ELF-1 (cell line): ENCODE measurements around the gene EPB41L4A.

Experiments
- DNase-seq: peaks from one replicate; pipeline ENCODE4 v3.0.0-alpha.2; 2016; ENCODE audit warnings: low read depth, low spot score

Gene EPB41L4A

GRCh38 chr5:112312295-112313275, 106.5 kb downstream of the EPB41L4A start:
- DNase-seq: no peak

DNA sequence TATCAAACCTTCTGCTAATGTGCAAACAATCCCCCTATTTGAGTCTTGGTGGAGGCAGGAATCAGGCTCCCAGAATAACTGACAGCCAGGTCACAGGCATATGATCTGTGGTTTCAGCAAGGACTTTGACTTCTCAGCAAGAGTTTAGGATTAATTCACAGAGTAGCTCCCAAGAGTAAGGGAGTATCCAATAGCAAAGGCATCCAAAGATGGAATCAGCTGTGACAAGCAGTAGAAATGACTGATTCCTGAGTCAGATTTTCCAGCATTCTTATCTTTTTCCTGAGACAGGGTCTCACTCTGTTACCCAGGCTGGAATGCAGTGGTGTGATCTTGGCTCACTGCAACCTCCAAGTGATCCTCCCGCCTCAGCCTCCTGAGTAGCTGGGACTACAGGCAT, 108.3 kb downstream of the EPB41L4A start:
- no peak for DNase-seq

DNA sequence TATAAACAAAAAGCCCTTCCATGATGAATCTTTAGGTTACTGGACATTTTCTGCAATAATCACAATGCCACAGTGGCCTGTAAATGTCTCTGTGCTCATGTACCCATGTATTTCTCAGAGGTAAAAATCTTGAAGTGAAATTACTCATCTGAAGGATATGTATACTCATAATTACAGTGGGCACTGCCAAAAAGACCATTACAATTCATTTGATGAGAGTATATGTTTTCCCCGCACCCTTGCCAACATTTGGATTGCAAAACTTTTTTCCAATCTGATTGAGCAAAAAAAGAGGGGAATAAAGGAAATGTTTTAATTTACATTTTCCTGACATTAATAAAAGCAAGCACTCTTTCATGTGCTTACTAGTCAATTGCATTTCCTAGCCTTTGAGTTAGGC, 110.5 kb downstream of the EPB41L4A start:
- no peak for DNase-seq

DNA sequence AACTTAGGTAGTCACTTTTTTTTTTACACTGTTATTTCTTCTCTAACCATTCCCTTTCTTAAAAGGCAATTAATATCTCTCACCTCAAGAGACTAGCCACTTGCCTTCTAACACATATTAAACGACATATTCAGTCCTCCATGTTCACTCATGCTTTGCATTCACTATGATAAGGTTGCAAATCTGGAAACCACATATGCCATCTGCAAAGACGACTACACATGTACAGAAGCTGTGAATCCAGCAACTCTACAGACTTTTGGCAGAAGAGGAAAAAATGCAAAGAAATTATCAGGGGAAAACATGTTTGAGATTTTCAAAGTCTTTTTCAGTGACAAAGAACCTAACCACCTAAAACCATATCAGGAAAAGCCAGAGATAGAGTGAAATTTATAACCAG, 112.1 kb downstream of the EPB41L4A start:
- no peak for DNase-seq

- DNase-seq: no peak
Measured at GRCh38 chr5:112304743-112305142, 114.3 kb downstream of the EPB41L4A start.

DNA sequence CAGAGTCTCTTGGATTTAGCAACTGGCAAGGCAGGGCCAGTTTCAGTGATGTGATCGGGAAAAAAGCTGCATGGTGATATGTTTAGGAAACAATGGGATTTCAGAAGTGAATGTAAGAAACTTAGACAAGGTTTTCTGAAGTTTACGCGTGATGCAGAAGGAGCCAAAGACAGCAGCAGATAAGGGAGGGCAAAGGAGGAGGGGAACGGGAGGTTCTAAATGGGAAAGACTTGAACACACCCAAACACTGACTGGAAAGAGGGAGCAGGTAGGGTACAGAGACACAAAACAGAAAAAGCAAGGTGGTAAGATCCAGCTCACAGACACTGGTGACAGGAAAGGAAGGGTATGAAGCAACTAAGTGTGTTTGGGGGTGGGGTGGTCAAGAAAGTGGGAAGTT, 115.4 kb downstream of the EPB41L4A start:
- DNase-seq: no peak

GRCh38 chr5:112294126-112294525, 125.0 kb downstream of the EPB41L4A start:
- DNase-seq: no peak

GRCh38 chr5:112293587-112293986, 125.5 kb downstream of the EPB41L4A start:
- DNase-seq: no peak

DNA sequence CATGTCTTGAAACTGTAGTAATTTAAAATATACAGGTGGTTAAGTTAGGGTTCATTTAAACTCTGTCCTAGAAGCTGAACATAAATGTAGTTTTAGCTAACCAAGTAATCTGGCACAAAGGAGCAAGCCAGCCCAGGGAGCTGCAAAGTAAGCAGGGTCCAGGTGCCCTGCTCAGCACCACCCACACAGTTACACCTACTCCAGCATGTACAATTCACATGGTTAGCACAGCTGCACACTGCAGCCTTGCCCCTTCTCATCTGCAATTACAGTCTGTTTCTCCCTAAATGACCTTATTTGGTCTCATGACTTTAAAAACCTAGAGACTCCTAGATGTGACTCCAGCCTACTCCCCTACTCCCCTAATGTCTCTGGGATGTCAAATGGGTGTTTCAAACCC, 128.4 kb downstream of the EPB41L4A start:
- DNase-seq: no peak

DNA sequence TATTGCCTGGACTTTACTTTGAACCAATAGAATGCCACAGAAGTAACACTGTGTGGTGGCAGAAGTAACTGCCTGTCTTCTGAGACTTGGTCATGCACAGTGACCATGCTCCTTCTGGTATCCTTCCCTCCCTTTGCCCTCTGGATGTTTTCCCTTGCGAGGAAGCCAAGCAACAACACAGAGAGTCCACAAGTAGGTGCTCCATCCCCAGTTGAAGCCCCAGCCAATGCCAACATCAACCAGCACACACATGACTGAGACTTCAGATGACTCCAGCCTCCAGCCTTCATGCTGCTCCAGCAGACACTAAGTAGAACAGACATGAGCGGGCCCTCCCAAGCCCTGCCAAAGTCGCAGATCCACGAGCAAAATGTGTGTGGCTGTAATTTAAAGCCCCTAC, 129.6 kb downstream of the EPB41L4A start:
- peak; percentile 25 for DNase-seq

GRCh38 chr5:112283943-112284929, 134.8 kb downstream of the EPB41L4A start:
- no peak for DNase-seq

- no peak for DNase-seq
Measured at GRCh38 chr5:112283034-112283582, 136.0 kb downstream of the EPB41L4A start.

- no peak for DNase-seq
Measured at GRCh38 chr5:112279082-112279481, 140.0 kb downstream of the EPB41L4A start.

- DNase-seq: peak; percentile 29
Measured at GRCh38 chr5:112276991-112277390, 142.1 kb downstream of the EPB41L4A start.

DNA sequence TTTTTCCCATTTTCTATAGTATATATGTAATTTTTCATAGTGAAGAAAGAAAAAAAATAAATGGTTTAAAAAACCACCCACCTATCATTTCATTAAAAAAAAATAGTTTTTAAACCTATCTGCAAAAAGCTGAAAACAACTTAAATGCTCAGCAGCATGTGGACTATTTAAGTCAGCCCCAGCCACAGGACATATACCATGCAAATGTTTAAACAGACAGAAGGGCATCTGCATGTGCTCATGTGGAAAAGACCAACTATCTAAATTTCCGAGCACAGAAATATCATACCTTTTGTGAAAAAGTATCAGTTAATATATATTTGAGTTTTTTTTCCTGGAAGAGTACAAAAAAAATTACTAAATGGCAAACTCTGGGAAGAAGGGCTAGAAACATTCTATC, 143.4 kb downstream of the EPB41L4A start:
- no peak for DNase-seq

- no peak for DNase-seq
Measured at GRCh38 chr5:112270299-112271293, 148.5 kb downstream of the EPB41L4A start.

DNA sequence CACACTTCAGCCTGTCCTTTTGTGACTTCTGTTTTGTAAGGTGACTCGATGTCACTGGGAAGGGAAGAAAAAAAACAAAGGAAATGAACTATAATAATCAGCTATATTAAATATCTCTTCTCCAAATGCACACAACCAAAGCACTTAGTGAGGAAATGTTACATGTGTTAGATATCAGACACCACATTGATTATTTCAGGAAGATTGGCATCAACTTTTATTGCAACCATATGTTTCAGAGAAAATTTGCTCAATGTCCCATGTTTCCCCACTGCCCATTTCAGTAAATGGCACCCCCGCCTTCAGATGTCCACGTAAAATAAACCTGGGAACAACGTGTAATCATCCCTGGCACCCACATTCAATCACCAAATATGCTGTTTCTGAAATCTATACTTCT, 151.8 kb downstream of the EPB41L4A start:
- DNase-seq: no peak

GRCh38 chr5:112264666-112265065, 154.4 kb downstream of the EPB41L4A start:
- DNase-seq: no peak

DNA sequence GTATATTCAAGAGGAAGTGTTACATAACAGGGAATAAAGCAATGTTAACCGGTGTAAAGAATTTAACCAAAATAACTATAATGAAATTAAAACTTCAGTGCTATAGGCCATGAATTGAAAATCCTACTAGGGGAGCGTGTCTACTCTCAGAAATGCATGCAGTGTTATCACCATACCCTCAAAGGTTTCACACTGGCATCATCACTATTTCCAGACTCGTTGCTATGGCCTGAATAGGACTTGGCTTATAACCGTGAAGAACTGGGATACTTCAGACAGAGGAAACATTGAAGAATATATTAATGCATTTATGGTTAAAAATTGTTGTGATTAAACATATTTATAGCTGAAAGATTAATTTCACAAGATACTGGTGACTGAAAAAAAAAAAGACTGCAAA, 154.9 kb downstream of the EPB41L4A start:
- no peak for DNase-seq

DNA sequence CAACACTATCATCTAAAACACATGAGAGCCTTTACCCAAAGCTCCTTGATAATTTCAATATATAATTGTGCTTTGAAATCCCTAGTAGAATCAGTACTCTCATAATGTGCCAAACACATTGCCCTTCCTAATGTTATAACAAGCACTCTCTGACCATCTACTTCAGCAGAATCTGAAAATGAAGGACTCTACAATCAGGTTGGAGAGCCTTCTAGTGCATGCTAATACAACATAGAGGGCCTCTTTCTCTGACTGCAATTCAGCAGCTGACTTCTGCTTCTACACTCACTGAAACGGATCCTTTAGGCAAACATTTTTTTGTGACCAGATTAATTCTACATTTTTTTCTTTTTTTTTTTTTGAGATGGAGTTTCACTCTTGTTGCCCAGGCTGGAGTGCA, 155.6 kb downstream of the EPB41L4A start:
- no peak for DNase-seq

GRCh38 chr5:112258571-112258970, 160.5 kb downstream of the EPB41L4A start:
- DNase-seq: no peak
